SK-N-MC (cell line): ENCODE measurements around the gene HABP2.

Source experiments
- DNase-seq: peaks from one replicate; pipeline ENCODE4 v3.0.0-alpha.2; 2011; ENCODE audit warnings: low read depth, low spot score
- H3K27ac ChIP-seq: fragments of 200-600 bp; sonication (generic); 2 replicates; pipeline ENCODE4 v1.5.1; 2016; ENCODE audit warnings: mixed run types
- H3K36me3 ChIP-seq: fragments of 200-600 bp; sonication (generic); 2 replicates; pipeline ENCODE4 v1.6.1; 2017; ENCODE audit warnings: antibody characterized with exemption, low read length, mixed read lengths; ENCODE audit not compliant: insufficient read depth
- H3K4me3 ChIP-seq: fragments of 200-600 bp; sonication (generic); 2 replicates; pipeline ENCODE4 v1.5.1; 2016
- H3K9ac ChIP-seq: fragments of 200-600 bp; sonication (generic); 2 replicates; pipeline ENCODE4 v1.8.0; 2017; ENCODE audit warnings: mixed run types, mixed read lengths; ENCODE audit not compliant: insufficient read length
- H3K9me3 ChIP-seq: fragments of 200-600 bp; sonication (generic); 2 replicates; pipeline ENCODE4 v1.6.1; 2017; ENCODE audit warnings: low read depth, mild to moderate bottlenecking, antibody characterized with exemption, low read length, moderate library complexity, mixed read lengths
- EZH2 ChIP-seq: fragments of 200-600 bp; sonication (generic); IDR thresholded peaks from one replicate; pipeline ENCODE4 v1.6.1; 2017; ENCODE audit warnings: antibody characterized with exemption

HABP2 gene

GRCh38 chr10:113631684-113632367, 79.0 kb downstream of the HABP2 start:
- DNase-seq: peak; percentile 28
- TF ChIP-seq EZH2: no peak

More at GRCh38 chr10:113631684-113632367, 79.0 kb downstream of the HABP2 start:
- peak overlapping the region; percentile 62; the same call in 1 of the 2 replicates for H3K27ac ChIP-seq
- no peak overlapping the region for H3K9ac ChIP-seq
- H3K36me3 ChIP-seq: no peaks in the 10 kb centered on the region
- H3K9me3 ChIP-seq: no peaks in the 10 kb centered on the region
- H3K4me3 ChIP-seq: peak overlapping the region; percentile 33
